MM.1S (cell line): Measurements from ENCODE around the gene HS6ST1.

ENCODE experiments used
- DNase-seq: peaks from one replicate; pipeline ENCODE4 v3.0.0-alpha.2; 2015
- H2AFZ ChIP-seq: fragments of 300-600 bp; sonication (generic); 2 replicates; pipeline ENCODE4 v1.6.0; 2016; ENCODE audit warnings: antibody characterized with exemption, low read length
- H3F3A ChIP-seq: fragments of 300-600 bp; sonication (generic); 2 replicates; pipeline ENCODE4 v1.6.1; 2016; ENCODE audit warnings: mild to moderate bottlenecking, antibody characterized with exemption, low read length, moderate library complexity, mixed read lengths; ENCODE audit not compliant: insufficient read depth
- H3K27ac ChIP-seq: fragments of 300-600 bp; sonication (generic); 2 replicates; pipeline ENCODE4 v1.5.1; 2016; ENCODE audit warnings: mild to moderate bottlenecking, low read length
- H3K27me3 ChIP-seq: fragments of 300-600 bp; sonication (generic); replicated peaks from 2 replicates; pipeline ENCODE4 v1.6.0; 2016; ENCODE audit warnings: low read length; ENCODE audit not compliant: insufficient read depth
- H3K36me3 ChIP-seq: fragments of 300-600 bp; sonication (generic); replicated peaks from 2 replicates; pipeline ENCODE4 v1.6.1; 2016; ENCODE audit warnings: mild to moderate bottlenecking, low read length, mixed read lengths; ENCODE audit not compliant: insufficient read depth
- H3K4me1 ChIP-seq: fragments of 300-600 bp; sonication (generic); 2 replicates; pipeline ENCODE4 v1.6.1; 2016; ENCODE audit warnings: low read length, mixed read lengths
- H3K4me2 ChIP-seq: fragments of 300-600 bp; sonication (generic); 2 replicates; pipeline ENCODE4 v1.6.0; 2016; ENCODE audit warnings: low read depth, low read length
- H3K4me3 ChIP-seq: fragments of 300-600 bp; sonication (generic); 2 replicates; pipeline ENCODE4 v1.5.1; 2016; ENCODE audit warnings: low read length, mixed read lengths
- H3K79me2 ChIP-seq: fragments of 300-600 bp; sonication (generic); 2 replicates; pipeline ENCODE4 v1.6.1; 2016; ENCODE audit warnings: mixed run types, low read length, mixed read lengths
- H3K9ac ChIP-seq: fragments of 300-600 bp; sonication (generic); 2 replicates; pipeline ENCODE4 v1.6.1; 2016; ENCODE audit warnings: low read length, mixed read lengths
- H3K9me2 ChIP-seq: fragments of 300-600 bp; sonication (generic); replicated peaks from 2 replicates; pipeline ENCODE4 v1.6.1; 2016; ENCODE audit warnings: mild to moderate bottlenecking, low read length, mixed read lengths; ENCODE audit not compliant: insufficient read depth
- H3K9me3 ChIP-seq: fragments of 300-600 bp; sonication (generic); replicated peaks from 2 replicates; pipeline ENCODE4 v1.6.1; 2016; ENCODE audit warnings: mild to moderate bottlenecking, low read length, mixed read lengths; ENCODE audit not compliant: insufficient read depth
- H4K20me1 ChIP-seq: fragments of 300-600 bp; sonication (generic); 2 replicates; pipeline ENCODE4 v1.6.1; 2016; ENCODE audit warnings: mild to moderate bottlenecking, low read length, moderate library complexity, mixed read lengths; ENCODE audit not compliant: insufficient read depth
- CTCF ChIP-seq: fragments of 300-600 bp; sonication (generic); IDR thresholded peaks from 2 replicates; pipeline ENCODE4 v1.5.1; 2016; ENCODE audit warnings: antibody characterized with exemption, low read length, mixed read lengths
- EZH2 ChIP-seq: fragments of 300-600 bp; sonication (generic); optimal IDR thresholded peaks from 2 replicates; pipeline ENCODE3; 2017; ENCODE audit warnings: low read depth, mild to moderate bottlenecking, antibody characterized with exemption, low read length, mixed read lengths
- EZH2phosphoT487 ChIP-seq: fragments of 300-600 bp; sonication (generic); IDR thresholded peaks from 2 replicates; pipeline ENCODE4 v1.6.1; 2018; ENCODE audit warnings: antibody characterized with exemption, low read length

The HS6ST1 gene

GRCh38 chr2:128306081-128306930 lies 12.4 kb downstream of the HS6ST1 start:
- H3K36me3 ChIP-seq = no peaks in the 10 kb centered on the region
- H3K9me2 ChIP-seq = no peaks in the 10 kb centered on the region
- no peaks in the 10 kb centered on the region for H3F3A ChIP-seq
- no peaks in the 10 kb centered on the region for H3K9me3 ChIP-seq
- peaks cover 13% of the 10 kb centered on the region for H4K20me1 ChIP-seq
- H3K9ac ChIP-seq = no peak overlapping the region
- H3K4me1 ChIP-seq = no peaks in the 10 kb centered on the region
- no peaks in the 10 kb centered on the region for H3K27me3 ChIP-seq
- H3K79me2 ChIP-seq = peaks cover 100% of the 10 kb centered on the region
- DNase-seq = peak; percentile 2
- no peak for TF ChIP-seq EZH2phosphoT487
- TF ChIP-seq EZH2 = no peak
- TF ChIP-seq CTCF = no peak
- no peak overlapping the region for H3K4me3 ChIP-seq
- H2AFZ ChIP-seq = no peak overlapping the region
- H3K27ac ChIP-seq = no peak overlapping the region
- no peak overlapping the region for H3K4me2 ChIP-seq

GRCh38 chr2:128305555-128306080 lies 13.1 kb downstream of the HS6ST1 start:
- no peaks in the 10 kb centered on the region for H3K9me2 ChIP-seq
- no peaks in the 10 kb centered on the region for H3K27me3 ChIP-seq
- no peak overlapping the region for H3K4me3 ChIP-seq
- H4K20me1 ChIP-seq = peaks cover 9% of the 10 kb centered on the region
- DNase-seq = no peak
- no peaks in the 10 kb centered on the region for H3K4me1 ChIP-seq
- no peak overlapping the region for H2AFZ ChIP-seq
- TF ChIP-seq EZH2phosphoT487 (no peak), EZH2 (no peak), CTCF (no peak)
- no peak overlapping the region for H3K27ac ChIP-seq
- no peak overlapping the region for H3K4me2 ChIP-seq
- H3K36me3 ChIP-seq = no peaks in the 10 kb centered on the region
- peaks cover 100% of the 10 kb centered on the region for H3K79me2 ChIP-seq
- H3K9me3 ChIP-seq = no peaks in the 10 kb centered on the region
- no peak overlapping the region for H3K9ac ChIP-seq
- no peaks in the 10 kb centered on the region for H3F3A ChIP-seq

GRCh38 chr2:128304715-128305554 lies 13.7 kb downstream of the HS6ST1 start:
- H3K27ac ChIP-seq = no peak overlapping the region
- no peaks in the 10 kb centered on the region for H3K36me3 ChIP-seq
- no peaks in the 10 kb centered on the region for H3K27me3 ChIP-seq
- H3K4me2 ChIP-seq = no peak overlapping the region
- no peak overlapping the region for H3K9ac ChIP-seq
- no peaks in the 10 kb centered on the region for H3K9me2 ChIP-seq
- H4K20me1 ChIP-seq = peaks cover 9% of the 10 kb centered on the region
- H3K79me2 ChIP-seq = peaks cover 100% of the 10 kb centered on the region
- H3F3A ChIP-seq = no peaks in the 10 kb centered on the region
- TF ChIP-seq EZH2phosphoT487 = no peak
- no peak for TF ChIP-seq CTCF
- TF ChIP-seq EZH2 = no peak
- peak; percentile 3 for DNase-seq
- H2AFZ ChIP-seq = no peak overlapping the region
- H3K4me3 ChIP-seq = no peak overlapping the region
- H3K9me3 ChIP-seq = no peaks in the 10 kb centered on the region
- H3K4me1 ChIP-seq = no peaks in the 10 kb centered on the region
